HG02870 (cell line): ENCODE results near the gene CGN.

Source experiments
- ATAC-seq: cut with Tn5 transposase; IDR thresholded peaks from one replicate; pipeline ENCODE4 v1.9.1; 2021; ENCODE audit warnings: mild to moderate bottlenecking, moderate library complexity; ENCODE audit not compliant: unreplicated experiment

Gene CGN

GRCh38 chr1:151510957-151511635 lies at the start of gene CGN:
CGN (plus strand) TSS chr1:151511387; CDS start chr1:151518520, 7,133 bp downstream.
- ATAC-seq, result peak; percentile 81

GRCh38 chr1:151461694-151462093 lies 49.5 kb upstream of the CGN start:
- no peak for ATAC-seq

- no peak for ATAC-seq
Measured at GRCh38 chr1:151465026-151465425, 46.2 kb upstream of the CGN start.

GRCh38 chr1:151472856-151473731 lies 38.1 kb upstream of the CGN start:
- no peak for ATAC-seq

GRCh38 chr1:151474745-151475144 lies 36.4 kb upstream of the CGN start:
- no peak for ATAC-seq

- ATAC-seq, result peak; percentile 90
Measured at GRCh38 chr1:151475175-151475574, 36.0 kb upstream of the CGN start.

- ATAC-seq, result no peak
Measured at GRCh38 chr1:151476083-151476482, 35.1 kb upstream of the CGN start.

- ATAC-seq, result no peak
Measured at GRCh38 chr1:151477066-151477465, 34.1 kb upstream of the CGN start.

- ATAC-seq, result no peak
Measured at GRCh38 chr1:151478140-151478812, 32.9 kb upstream of the CGN start.

- no peak for ATAC-seq
Measured at GRCh38 chr1:151478923-151479322, 32.3 kb upstream of the CGN start.

GRCh38 chr1:151479462-151479861 lies 31.7 kb upstream of the CGN start:
- no peak for ATAC-seq

- ATAC-seq, result no peak
Measured at GRCh38 chr1:151482017-151482416, 29.2 kb upstream of the CGN start.

GRCh38 chr1:151485685-151486255 lies 25.4 kb upstream of the CGN start:
- ATAC-seq, result no peak

GRCh38 chr1:151486557-151486956 lies 24.6 kb upstream of the CGN start:
- no peak for ATAC-seq

GRCh38 chr1:151491641-151492040 lies 19.5 kb upstream of the CGN start:
- ATAC-seq, result no peak

- ATAC-seq, result no peak
Measured at GRCh38 chr1:151492120-151492519, 19.1 kb upstream of the CGN start.

GRCh38 chr1:151493042-151493441 lies 18.1 kb upstream of the CGN start:
- no peak for ATAC-seq

- ATAC-seq, result no peak
Measured at GRCh38 chr1:151494741-151495281, 16.4 kb upstream of the CGN start.

GRCh38 chr1:151495316-151495715 lies 15.9 kb upstream of the CGN start:
- no peak for ATAC-seq

- ATAC-seq, result no peak
Measured at GRCh38 chr1:151499365-151499764, 11.8 kb upstream of the CGN start.

- ATAC-seq, result no peak
Measured at GRCh38 chr1:151499930-151500329, 11.3 kb upstream of the CGN start.
